CMK (cell line): Measurements from ENCODE around the gene FITM2.
"Not testable (repeated sequence)": the region's sequence is repeated elsewhere in the genome, so short reads cannot be mapped to it uniquely, and the experiment has no call there.

ENCODE experiments used
- DNase-seq: peaks from one replicate; pipeline ENCODE4 v3.0.0-alpha.2; 2010; ENCODE audit warnings: low read depth

FITM2 gene

DNA sequence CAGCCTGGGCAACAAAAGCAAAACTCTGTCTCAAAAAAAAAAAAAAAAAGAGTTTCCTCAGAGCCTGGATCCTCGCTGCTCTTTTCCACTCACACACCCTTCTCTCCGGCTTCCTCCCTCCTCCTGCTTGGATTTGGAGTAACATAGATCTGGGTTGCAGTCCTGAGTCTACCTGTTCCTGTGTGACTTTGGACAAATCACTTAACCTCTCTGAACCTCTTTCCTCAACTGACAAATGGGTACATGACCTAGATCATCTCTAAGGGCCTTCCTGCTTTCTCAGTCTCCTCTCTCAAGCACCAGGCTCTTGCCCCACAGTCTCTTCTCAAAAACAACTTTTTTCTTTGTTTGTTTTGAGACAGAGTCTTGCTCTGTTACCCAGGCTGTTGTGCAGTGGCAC is 20.2 kb upstream of the FITM2 start:
- DNase-seq, result no peak

- no peak for DNase-seq
These were observed 17.4 kb upstream of the FITM2 start for GRCh38 chr20:44328428-44328827.

DNA sequence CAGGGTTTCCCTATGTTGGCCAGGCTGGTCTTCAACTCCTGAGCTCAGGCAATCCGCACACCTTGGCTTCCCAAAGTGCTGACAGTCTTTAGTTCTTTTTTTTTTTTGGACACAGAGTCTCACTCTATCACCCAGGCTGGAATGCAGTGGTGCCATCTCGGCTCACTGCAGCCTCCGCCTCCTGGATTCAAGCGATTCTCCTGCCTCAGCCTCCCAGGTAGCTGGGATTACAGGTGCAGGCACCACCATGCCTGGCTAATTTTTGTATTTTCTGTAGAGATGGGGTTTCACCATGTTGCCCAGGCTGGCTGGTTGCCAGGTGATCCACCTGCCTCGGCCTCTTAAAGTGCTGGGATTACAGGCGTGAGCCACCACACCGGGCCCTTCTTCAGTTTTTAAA is 16.7 kb upstream of the FITM2 start:
- DNase-seq, result not testable (repeated sequence)

GRCh38 chr20:44326391-44327159 is 15.6 kb upstream of the FITM2 start:
- DNase-seq, result no peak

DNA sequence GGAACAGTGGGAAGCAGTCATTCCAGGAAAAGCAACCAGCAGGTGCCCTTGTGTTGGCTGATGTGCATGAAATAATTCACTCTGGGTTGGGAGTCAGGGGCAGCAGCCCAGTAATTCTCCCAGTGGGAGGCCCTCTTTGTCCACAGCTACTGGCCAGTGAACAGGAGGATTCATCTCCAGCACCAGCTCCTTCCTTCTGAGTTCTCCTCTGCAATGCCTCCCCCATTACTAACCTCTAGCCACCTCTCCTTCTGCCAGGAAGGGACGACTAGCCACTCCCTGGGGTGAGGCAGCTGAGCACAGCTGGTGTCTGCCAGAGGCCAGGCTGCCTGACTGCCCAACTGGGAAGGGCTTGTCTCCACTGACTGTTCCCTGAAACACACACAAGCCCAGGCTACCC is 13.3 kb upstream of the FITM2 start:
- no peak for DNase-seq

- DNase-seq, result no peak
These were observed 8.9 kb upstream of the FITM2 start for GRCh38 chr20:44319839-44320422.

- DNase-seq, result no peak
These were observed 3.9 kb upstream of the FITM2 start for GRCh38 chr20:44314870-44315269.

DNA sequence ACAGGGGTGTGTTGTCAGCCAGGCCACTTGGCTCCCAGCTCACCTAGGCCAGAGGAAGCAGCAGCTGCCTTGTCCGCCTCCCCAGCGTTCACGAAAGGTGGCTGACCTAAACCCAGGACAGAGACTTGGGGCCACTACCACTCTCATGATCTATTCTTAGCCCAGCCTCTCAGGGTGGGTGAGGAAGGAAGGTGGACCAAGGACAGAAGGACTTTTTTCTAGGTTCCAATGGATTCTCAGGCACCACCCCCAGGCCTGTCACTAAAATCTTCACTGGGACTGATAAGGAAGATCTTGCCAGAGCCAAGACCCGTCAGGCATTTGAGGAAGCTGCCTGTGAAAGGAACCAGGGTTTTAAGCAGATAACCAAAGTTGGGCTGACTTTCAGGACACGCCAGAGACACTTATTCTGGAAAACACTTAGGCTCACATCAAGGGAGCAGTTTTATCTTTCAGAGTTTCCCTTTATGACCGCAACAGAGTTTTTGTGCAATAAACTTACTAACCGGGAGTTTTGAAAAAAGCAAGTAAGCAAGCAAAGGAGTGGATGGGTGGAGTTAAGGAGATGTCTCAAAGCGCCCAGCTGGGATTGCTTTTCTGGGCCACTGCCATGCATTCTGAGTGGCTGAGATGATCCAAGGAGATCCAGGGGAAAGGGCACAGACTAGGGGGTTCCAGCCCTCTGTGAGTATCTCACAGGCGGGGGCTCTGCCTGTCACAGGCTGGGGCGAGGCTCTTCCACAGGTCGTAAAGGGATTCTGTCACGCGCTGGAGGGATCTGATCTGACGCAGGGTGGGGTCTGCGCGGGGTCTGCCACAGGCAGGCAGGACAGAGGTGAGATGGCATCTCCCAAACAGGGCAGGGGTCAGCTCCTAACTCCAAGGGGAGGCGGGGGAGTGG is 989 bp downstream of the FITM2 start:
- DNase-seq, result peak; percentile 45

- no peak for DNase-seq
These were observed 4.1 kb downstream of the FITM2 start for GRCh38 chr20:44306927-44307326.

DNA sequence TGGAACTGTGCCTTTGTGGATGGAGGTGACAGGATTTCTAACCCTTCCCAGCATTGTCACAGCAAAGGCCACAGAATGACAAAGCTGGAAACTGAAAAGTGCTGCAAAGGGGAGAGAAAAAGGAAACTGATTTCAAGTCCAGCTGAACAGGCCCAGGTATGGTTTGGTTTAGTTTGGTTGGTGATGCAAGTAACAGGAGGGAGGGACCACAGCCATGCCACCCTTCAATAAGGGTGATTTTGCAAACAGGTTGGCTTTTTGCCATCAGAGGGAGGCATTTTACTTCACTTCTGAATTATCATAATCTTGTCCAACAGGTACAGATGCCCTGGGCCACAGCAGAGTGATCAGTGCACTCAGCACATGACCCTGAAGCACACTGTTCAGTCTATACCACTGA is 6.6 kb downstream of the FITM2 start:
- DNase-seq, result no peak

DNA sequence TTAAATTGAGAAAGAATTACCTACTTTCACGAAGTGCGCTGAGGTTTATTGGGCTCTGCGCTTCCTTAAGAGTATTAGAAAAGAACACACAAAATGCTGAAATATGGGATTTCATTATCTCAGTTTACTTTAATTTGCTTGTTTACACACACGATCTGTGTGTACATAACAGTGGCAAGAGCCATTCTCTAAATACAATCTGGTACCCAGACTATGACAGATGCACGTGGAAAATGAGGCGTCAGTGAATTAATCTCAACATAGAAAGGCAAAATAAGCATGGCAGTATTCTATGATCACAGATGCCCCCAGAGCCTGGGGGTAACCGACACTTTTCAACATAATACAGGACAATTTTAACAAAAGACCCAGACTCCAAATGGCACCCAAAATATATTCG is 8.3 kb downstream of the FITM2 start:
- DNase-seq, result no peak

DNA sequence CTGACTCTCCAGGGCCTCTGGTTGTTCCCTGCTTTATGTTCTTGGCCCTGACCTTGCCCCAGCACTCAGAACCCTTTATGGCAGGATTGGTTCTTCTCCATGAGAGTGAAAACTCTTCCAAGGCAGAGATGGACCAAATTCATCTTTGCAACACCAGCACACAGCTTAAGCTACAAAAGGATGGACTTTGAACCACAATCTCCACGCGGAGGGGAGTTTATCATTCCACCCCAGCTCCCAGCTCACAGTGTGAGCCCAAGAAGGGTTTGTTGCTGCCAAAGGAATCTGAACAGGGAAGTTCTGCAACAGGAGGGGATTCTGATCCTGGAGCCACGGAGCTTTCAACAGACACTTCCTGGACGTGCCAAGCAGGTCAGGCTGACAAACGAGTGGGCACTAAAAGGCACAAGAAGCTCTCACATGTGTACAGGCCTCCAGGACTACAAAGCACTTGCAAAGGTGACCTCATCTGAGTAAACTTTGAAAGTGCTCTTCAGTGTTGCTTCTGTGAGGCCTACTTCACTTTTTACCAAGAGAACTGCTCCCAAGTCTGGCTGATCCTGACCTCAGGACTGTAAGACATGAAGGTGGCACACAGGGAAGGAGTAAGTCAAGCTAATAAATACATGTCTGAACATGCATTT is 8.9 kb downstream of the FITM2 start:
- no peak for DNase-seq

DNA sequence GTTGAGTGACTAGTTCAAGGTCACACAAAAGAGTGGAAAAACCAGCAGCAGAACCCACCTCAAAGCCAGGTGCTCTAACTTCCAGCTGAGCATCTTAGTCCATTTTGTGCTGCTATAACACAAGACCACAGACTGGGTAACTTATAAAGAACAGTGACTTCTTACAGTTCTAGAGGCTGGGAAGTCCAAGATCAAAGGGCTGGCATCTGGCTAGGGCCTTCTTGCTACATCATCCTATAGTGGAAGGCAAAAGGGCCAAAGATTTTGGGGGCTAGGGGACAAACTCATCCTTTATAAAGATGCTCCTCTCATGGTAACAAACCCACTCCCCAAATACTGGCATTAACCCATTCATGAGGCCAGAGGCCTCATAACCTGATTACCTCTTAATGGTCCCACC is 9.7 kb downstream of the FITM2 start:
- DNase-seq, result no peak

- not testable (repeated sequence) for DNase-seq
These were observed 11.9 kb downstream of the FITM2 start for GRCh38 chr20:44299011-44299535.

GRCh38 chr20:44297721-44298120 is 13.3 kb downstream of the FITM2 start:
- DNase-seq, result no peak

GRCh38 chr20:44296011-44296410 is 15.0 kb downstream of the FITM2 start:
- no peak for DNase-seq

- no peak for DNase-seq
These were observed 19.2 kb downstream of the FITM2 start for GRCh38 chr20:44291754-44292153.

- no peak for DNase-seq
These were observed 22.8 kb downstream of the FITM2 start for GRCh38 chr20:44288252-44288651.

- no peak for DNase-seq
These were observed 23.5 kb downstream of the FITM2 start for GRCh38 chr20:44287272-44288097.

DNA sequence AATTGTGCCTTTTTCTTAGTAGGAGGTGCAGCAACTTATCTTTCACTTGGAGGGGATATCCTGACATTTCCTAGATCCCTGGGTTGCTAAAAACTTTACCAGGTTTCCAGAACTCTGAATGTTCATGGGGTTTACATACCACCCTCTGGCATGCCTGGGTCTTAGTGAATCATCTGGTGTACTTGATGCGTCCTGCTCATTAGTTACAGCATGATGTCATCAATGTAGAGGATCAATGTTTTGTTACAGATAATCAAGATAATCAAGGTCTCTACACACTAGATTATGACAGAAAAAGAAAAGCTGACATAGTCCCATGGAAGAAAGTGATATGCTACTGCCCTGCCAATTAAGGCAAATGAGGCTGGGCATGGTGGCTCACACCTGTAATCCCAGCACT is 27.0 kb downstream of the FITM2 start:
- DNase-seq, result no peak

DNA sequence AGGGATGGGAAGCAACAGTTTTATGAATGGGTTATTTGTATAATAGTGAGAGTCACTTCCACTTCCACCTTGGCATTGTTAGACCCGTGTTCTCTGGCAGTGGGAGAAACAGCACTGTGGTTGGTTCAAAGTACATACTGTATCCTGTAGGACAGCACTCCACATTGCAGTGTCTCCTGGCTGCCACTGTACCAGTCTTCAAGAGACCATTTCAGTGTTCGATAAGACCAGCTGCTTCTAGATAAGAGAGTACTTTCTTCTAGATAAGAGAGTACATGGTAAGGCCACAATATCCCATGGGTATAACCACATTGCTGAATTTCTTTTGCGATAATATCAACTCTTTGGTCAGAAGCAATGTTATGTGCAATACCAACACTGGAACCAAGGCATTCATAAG is 28.8 kb downstream of the FITM2 start:
- DNase-seq, result peak; percentile 58
